NCI-H1417 treated with DMSO at 0.1 percent for 48 hours (cell line): ENCODE data around the gene MGME1.
"Not testable (repeated sequence)": the region's sequence is repeated elsewhere in the genome, so short reads cannot be mapped to it uniquely, and the experiment has no call there.

Source experiments
- DNase-seq: peaks from one replicate; lab custom pipeline; 2025; lab: John Stamatoyannopoulos, UW

MGME1 gene

DNA sequence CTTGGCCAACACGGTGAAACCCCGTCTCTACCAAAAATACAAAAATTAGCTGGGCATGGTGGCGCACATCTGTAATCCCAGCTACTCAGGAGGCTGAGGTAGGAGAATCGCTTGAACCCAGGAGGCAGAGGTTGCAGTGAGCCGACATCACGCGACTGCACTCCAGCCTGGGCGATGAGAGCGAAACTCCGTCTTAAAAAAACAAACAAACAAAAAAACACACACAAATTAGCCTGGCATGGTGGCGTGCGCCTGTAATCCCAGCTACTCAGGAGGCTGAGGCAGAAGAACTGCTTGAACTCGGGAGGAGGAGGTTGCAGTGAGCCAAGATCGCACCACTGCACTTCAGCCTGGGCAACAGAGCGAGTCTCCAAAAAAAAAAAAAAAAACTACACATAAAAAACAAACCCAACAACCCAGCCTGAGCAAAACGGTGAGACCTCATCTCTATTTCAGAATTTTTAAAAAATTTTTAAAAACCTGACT lies 8.4 kb upstream of the MGME1 start:
- DNase-seq = not testable (repeated sequence)

GRCh38 chr20:17960927-17961586 lies 7.8 kb upstream of the MGME1 start:
- no peak for DNase-seq

DNA sequence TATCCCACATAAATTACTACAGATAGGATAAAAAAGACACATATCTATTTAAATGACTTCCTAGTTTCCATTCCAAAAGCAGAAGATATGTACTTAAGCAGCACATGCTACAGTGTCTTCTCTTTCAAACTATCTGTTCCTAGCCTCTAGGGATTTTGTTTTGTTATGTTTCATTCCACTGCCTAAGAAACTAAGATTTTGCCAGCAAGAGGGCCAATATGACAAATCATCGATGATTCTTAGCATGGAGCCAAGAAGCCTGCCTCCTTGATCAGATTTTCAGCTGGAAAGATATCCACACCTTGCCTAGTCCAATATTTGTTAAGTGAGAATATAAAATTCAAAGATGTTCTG lies 7.3 kb upstream of the MGME1 start:
- no peak for DNase-seq

- no peak for DNase-seq
These were observed 5.5 kb upstream of the MGME1 start for GRCh38 chr20:17963114-17963897.

DNA sequence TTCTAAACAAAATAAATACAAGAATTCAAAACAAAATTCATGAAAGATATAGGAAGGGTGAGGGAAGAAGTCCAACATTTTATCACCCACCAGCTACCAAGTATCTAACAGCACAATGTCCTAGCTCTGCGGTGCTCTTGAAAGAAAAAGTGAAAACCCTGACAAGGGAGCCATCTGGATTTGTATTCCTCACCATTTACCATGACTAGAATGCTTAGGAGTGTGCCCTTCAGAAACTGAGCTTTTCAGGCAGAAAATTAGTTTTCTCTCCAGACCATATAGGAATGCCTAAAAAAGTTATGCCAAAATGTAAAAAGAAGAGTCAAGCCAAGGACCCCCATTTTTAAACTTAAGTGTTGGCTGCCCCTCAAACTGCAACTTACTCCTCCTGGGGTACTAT lies 4.7 kb upstream of the MGME1 start:
- DNase-seq = no peak

- DNase-seq = no peak
These were observed 4.2 kb upstream of the MGME1 start for GRCh38 chr20:17964632-17965031.

- no peak for DNase-seq
These were observed 3.6 kb upstream of the MGME1 start for GRCh38 chr20:17965042-17965697.

DNA sequence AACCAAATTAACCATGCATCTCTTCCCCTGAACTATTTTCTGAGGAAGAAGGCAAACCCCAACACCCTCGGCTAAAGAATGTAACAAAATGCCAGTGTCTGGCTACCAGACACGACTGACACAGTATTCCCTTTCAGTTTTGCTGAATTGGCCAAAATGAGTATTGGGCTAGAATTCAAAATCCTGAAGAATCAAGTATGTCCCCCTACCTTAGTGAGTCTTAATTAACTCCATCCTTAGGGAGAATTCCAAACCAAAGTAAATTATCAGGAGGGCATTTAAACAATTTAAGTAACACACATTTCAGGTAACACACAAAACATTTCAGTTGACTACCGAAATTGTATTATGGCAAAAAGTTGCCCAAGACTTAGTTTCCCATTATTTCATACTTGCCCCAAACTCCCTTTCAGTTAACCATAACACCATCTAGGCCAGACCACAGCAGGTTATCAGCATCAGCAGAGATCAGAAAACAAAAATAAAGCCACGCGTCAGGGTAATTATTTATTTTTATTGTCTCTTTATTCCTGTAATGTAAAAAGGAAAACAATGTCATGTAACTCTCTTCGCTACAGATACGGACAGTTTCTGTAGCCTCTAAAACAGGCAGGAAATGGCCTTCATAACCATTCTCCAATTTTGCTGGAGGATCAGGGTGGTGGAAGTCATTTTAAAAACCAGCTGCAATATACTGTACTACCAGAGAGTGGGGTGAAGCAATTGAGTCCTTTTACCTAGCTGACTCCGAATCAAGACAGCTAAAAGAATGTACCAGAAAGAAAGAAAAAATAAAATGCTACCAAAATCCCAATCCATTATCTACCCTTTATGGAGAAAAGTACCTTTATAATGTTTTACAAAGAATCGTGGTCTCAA lies 2.1 kb upstream of the MGME1 start:
- DNase-seq = no peak

- DNase-seq = no peak
These were observed 1.1 kb upstream of the MGME1 start for GRCh38 chr20:17967521-17968365.

DNA sequence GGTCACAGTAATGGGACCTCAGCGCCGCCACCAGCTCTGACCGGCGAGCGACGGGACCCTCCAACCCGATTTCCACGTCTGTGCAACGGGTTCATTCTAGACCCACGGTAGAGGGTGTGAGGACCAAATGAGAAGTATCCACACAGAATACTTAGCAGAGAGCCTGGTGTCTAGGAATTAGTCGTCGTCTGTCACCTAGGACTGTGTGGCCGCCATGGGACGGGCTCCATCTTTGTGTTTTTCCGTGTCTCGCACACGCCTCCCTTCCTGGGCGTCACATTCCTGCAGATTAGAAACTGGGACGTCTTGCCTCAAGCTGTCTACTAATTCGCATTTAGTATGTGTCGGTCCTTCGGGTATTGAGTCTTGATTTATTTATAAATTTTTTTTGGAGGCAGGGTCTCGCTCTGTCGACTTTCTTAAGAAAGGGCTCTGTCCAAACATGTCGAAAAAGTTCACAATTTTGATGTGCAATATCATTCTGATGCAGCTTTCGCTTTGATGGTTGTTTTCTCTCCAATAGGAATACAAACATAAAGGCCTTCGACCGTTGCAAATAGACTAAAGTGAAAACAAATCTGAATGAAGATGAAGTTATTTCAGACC lies 563 bp downstream of the MGME1 start:
- DNase-seq = no peak

- DNase-seq = no peak
These were observed 1.1 kb downstream of the MGME1 start for GRCh38 chr20:17969884-17970409.

- DNase-seq = no peak
These were observed 2.6 kb downstream of the MGME1 start for GRCh38 chr20:17971300-17972013.

DNA sequence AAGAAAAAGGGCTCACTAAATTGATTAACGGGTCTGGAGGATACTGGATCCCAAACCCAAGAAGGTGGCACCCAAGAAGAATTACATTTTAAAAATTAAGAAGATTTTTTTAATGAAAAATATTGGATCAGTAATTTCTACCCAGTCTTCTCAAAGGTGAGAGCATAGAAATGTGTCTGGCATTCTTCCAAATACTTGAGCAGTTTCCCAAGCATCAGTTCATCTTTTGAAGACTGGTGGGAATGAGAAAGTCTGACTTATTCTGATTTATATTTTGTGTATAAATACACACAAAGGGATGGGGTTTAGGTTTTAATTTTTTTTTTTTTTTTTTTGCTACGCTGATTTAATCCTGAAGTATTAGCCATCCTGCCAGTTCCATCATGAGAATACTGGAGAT lies 3.3 kb downstream of the MGME1 start:
- no peak for DNase-seq

DNA sequence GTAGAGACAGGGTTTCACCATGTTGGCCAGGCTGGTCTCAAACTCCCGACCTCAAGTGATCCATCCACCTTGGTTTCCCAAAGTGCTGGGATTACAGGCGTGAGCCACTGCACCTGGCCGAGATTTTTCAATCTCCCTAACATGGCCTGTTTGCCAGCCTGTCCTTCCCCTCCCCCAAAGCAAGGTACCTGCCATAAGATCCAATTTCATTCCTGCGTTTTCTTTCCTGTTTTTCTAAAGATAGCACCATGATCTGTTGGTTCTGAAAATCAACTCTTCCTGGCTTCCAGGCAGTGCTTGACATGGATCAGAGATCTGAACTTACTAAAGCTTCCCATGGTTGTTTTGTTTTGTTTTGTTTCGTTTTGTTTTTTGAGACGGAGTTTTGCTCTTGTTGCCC lies 7.5 kb downstream of the MGME1 start:
- no peak for DNase-seq

- no peak for DNase-seq
These were observed 16.7 kb downstream of the MGME1 start for GRCh38 chr20:17985388-17986018.

- DNase-seq = no peak
These were observed 19.2 kb downstream of the MGME1 start for GRCh38 chr20:17987988-17988387.

DNA sequence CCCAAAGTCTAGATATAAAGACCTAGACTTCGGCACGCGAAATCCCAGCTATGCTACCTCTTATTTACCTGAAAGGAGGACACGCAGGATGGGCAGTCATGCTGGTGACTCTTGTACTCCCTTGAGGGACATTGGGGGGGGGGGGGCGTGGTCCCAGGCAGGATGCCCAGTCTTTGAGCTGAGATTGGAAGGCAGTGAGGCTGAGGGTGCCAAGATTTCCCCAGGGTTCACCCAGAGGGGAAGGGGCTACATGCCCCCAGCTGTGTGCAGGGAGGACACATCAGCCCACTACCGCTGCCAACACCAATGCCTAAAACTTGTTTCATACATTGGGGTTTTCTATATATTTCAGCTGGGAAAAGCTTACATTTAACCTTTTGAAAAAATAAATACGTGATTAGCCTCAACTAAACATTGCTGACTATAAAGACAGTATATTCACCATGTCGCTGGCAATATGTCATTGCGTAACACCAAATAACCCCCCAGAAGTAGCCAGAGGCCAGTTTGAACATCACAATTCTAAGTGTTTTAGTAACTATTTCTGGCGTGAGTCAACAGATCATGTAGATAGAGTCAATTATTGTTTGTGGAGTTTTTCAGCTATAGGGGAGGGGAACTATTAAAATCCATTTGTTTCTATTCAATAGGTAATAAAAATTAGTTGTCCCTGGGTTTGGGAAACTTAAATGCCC lies 21.6 kb downstream of the MGME1 start:
- no peak for DNase-seq

GRCh38 chr20:17992224-17992637 lies 23.4 kb downstream of the MGME1 start:
- DNase-seq = no peak
